Transverse colon (tissue), 4 donors: ENCODE results near the gene CYB5D1. TPM values are rescaled to one million over a fixed set of nuclear protein-coding genes. Genes with fewer than 3 reads are reported as not detected.

ENCODE experiments used
- DNase-seq: peaks from one replicate; pipeline ENCODE4 v3.0.0-alpha.2; 2019
- H3K27ac ChIP-seq, 4 donors: fragments of 200-600 bp; sonication (generic); 2 replicates each; pipeline ENCODE4 v1.5.1; 2016 to 2018; ENCODE audit warnings: inconsistent platforms in 4 of 4
- H3K27me3 ChIP-seq: fragments of 200-600 bp; sonication (generic); 2 replicates; pipeline ENCODE4 v1.5.1; 2017; ENCODE audit warnings: inconsistent platforms
- H3K36me3 ChIP-seq, 4 donors: fragments of 200-600 bp; sonication (generic); 2 replicates each; pipeline ENCODE4 v1.5.1; 2017 to 2019; ENCODE audit warnings: inconsistent platforms in 4 of 4
- H3K4me1 ChIP-seq, 4 donors: fragments of 200-600 bp; sonication (generic); 2 replicates each; pipeline ENCODE4 v1.5.1; 2017 to 2020; ENCODE audit warnings: inconsistent platforms in 4 of 4
- H3K4me3 ChIP-seq, 4 donors: fragments of 200-600 bp; sonication (generic); 1 replicate in 1 of 4; 2 replicates in 3 of 4; pipeline versions ENCODE4 v1.5.1 to v1.6.1; 2017 to 2019; ENCODE audit warnings: inconsistent platforms in 4 of 4
- H3K9me3 ChIP-seq, 2 donors: fragments of 200-600 bp; sonication (generic); 2 replicates each; pipeline ENCODE4 v1.5.1; 2017 to 2019; ENCODE audit warnings: inconsistent platforms in 2 of 2
- CTCF ChIP-seq, 5 experiments: fragments of 200-600 bp in 3 of 5; fragments of 450-650 bp in 2 of 5; sonication (generic) in 3 of 5; IDR thresholded peaks; 1 replicate in 2 of 5; 2 replicates in 3 of 5; pipeline ENCODE4 v1.5.1; 2016 to 2017; ENCODE audit warnings: antibody characterized with exemption in 5 of 5, inconsistent platforms in 3 of 5, mild to moderate bottlenecking in 2 of 5, moderate library complexity in 1 of 5
- EP300 ChIP-seq: sonication (generic); formaldehyde crosslinking; IDR thresholded peaks from one replicate; pipeline ENCODE4 v1.6.1; 2017; ENCODE audit warnings: antibody characterized with exemption, low read depth
- POLR2A ChIP-seq: fragments of 450-650 bp; IDR thresholded peaks from one replicate; pipeline ENCODE4 v1.6.1; 2016; ENCODE audit warnings: antibody characterized with exemption, mild to moderate bottlenecking, moderate library complexity
- POLR2AphosphoS5 ChIP-seq, 3 donors: sonication (generic); formaldehyde crosslinking; IDR thresholded peaks; one replicate each; pipeline ENCODE4 v1.6.1; 2016; ENCODE audit warnings: antibody characterized with exemption in 3 of 3
- WGBS, 2 donors: methylation state at CpG; one replicate each; pipeline ENCODE4 v1.1.5; 2018; ENCODE audit warnings: low coverage in 1 of 2; 5-methylcytosine and 5-hydroxymethylcytosine counted together
- in situ Hi-C, 4 donors: fragments of 200-750 bp; cut with MboI; loops; one replicate each; pipeline versions ENCODE4 v1.15.0 to v1.15.1; 2017; ENCODE audit warnings: low sequenced_read_pairs in 3 of 4, low pct_ligation_motif_present in 1 of 4, low pct_unique_long_range_greater_than_20kb in 1 of 4
- intact Hi-C: fragments of 100-400 bp; cut with DNase I; formaldehyde crosslinking; loops from one replicate; pipeline ENCODE4 v1.15.1; 2023; ENCODE audit warnings: low total_unique reads
- total RNA-seq, 4 donors: library from RNA; depleted of rRNA; stranded (reverse); fragments of >200 nt; gene quantifications; one replicate each; pipeline ENCODE4 v1.1.0, GENCODE V29; 2016

CYB5D1 gene
- total RNA-seq, 4 donors from 2014 or later = 4.9 to 50.4 (median 9.6) TPM; not detected in 1

- H3K4me1 ChIP-seq = peaks cover 37 to 82% (median 49%) of the 10 kb centered on the region in 4 donors
- no peak for DNase-seq
- peak overlapping the region; percentile 97 to 99 (median 99) for H3K27ac ChIP-seq
- H3K4me3 ChIP-seq = no peak overlapping the region
- no peak for TF ChIP-seq POLR2A
- no peak for TF ChIP-seq CTCF (IDR thresholded peaks at IDR 0.05)
- TF ChIP-seq POLR2AphosphoS5 (IDR thresholded peaks at IDR 0.05) = no peak
- no peak for TF ChIP-seq EP300
- no peaks in the 10 kb centered on the region for H3K9me3 ChIP-seq
- in situ Hi-C loops = no loop called here
- H3K36me3 ChIP-seq = no peaks in the 10 kb centered on the region
- WGBS, 2 donors = 42% methylated on average over 2 of the region's 2 CpGs; no CpG with 5 or more reads in 1 of the 2 donors
- intact Hi-C loops = loop anchor here (5.0 kb wide), 1 partner anchor 598 kb away; the partner anchor contains the start of gene GABARAP
- H3K27me3 ChIP-seq = no peaks in the 10 kb centered on the region
These were observed 17.9 kb upstream of the CYB5D1 start for GRCh38 chr17:7839876-7840261.

DNA sequence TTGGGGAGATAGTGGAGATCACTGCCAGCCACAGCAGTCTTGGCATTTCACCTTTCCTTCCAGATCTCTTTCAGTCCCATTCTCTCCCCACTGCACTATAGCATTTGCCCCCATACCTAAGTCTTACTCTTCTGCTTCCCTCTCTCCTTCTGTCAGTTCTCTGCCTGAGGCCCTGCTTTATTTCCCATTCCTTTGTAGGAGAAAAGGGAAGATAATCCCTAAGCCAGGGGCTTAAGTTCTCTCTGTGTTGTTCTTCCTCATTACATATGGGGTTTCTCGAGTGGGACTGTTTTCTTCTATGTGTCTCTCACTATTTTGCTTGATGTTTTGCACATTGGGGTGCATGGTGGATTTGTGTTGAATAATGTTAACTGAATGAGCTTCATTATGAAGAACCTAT, 17.4 kb upstream of the CYB5D1 start:
- Histone ChIP-seq H3K27me3 (no peaks in the 10 kb centered on the region), H3K4me3 (no peak overlapping the region), H3K9me3 (no peaks in the 10 kb centered on the region), H3K27ac (peak overlapping the region; percentile 97 to 99 (median 99)), H3K36me3 (no peaks in the 10 kb centered on the region), H3K4me1 (peaks cover 41 to 85% (median 55%) of the 10 kb centered on the region in 4 donors)
- in situ Hi-C loops (no loop called here), intact Hi-C loops (loop anchor here (5.0 kb wide), 1 partner anchor 598 kb away; the partner anchor contains the start of gene GABARAP)
- 20 to 43% methylated on average over 1 of the region's 1 CpG for WGBS, 2 donors
- no peak for DNase-seq
- TF ChIP-seq CTCF (IDR thresholded peaks at IDR 0.05) (no peak), POLR2A (no peak), POLR2AphosphoS5 (IDR thresholded peaks at IDR 0.05) (no peak), EP300 (no peak)

DNA sequence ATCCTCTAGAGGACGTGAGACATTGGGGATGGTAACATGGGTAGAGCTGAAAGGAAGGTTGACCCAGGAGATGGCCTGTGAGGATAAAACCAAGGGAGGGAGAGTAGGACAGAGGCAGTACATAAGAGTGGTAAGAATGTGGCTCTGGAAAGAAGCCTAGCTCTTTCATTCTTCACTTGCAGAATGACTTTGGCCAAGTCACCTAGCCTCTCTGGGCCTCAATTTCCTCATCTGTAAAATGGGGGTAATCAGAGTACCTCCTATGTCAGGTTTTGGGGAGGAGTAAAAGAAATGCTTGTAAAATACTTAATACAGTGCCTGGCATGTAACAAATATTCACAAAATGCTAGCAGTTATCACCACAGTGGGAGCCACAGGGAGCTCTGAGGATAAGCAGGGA, 16.9 kb upstream of the CYB5D1 start:
- H3K27ac ChIP-seq = peak overlapping the region; percentile 97 to 99 (median 99)
- in situ Hi-C loops = no loop called here
- DNase-seq = no peak
- intact Hi-C loops = loop anchor here (5.0 kb wide), 1 partner anchor 599 kb away; the partner anchor contains the start of gene GABARAP
- peaks cover 0 to 4% (median 1%) of the 10 kb centered on the region in 4 donors for H3K36me3 ChIP-seq
- H3K27me3 ChIP-seq = no peaks in the 10 kb centered on the region
- peaks cover 44 to 87% (median 58%) of the 10 kb centered on the region in 4 donors for H3K4me1 ChIP-seq
- no peaks in the 10 kb centered on the region for H3K9me3 ChIP-seq
- no peak for TF ChIP-seq CTCF (IDR thresholded peaks at IDR 0.05)
- no peak for TF ChIP-seq POLR2A
- no peak for TF ChIP-seq EP300
- TF ChIP-seq POLR2AphosphoS5 (IDR thresholded peaks at IDR 0.05) = no peak
- peak overlapping the region in 2 of 4 donors; percentile 54 to 78 for H3K4me3 ChIP-seq
- 43 to 50% methylated on average over 1 of the region's 1 CpG for WGBS, 2 donors

DNA sequence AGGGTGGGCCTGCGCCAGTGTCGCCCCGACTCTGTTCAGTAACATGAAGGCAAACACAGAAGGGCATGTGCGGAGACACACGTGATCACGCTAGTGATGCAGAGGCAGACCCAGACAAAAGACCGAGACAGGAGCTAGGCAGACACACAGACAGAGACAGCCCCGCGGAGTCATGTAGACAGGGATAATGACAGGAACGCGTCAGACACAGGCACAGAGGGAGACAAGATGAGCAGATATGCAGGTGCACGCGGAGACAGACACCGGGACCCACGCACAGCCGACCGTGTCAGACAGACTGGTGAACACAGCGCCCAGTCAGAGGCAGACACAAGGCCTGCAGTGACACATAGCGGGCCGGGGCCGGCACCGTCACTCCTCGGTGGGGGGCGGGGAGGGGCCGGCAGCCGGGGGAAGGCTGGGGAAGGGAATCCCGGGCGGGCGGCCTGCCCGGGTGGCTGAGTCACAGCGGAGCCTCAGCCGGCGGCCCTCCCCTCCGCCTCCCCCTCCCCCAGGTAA, 16.3 kb upstream of the CYB5D1 start:
- in situ Hi-C loops = no loop called here
- Histone ChIP-seq H3K36me3 (peaks cover 0 to 10% (median 5%) of the 10 kb centered on the region in 4 donors), H3K4me1 (peaks cover 44 to 81% (median 56%) of the 10 kb centered on the region in 4 donors), H3K27me3 (no peaks in the 10 kb centered on the region), H3K27ac (peak overlapping the region; percentile 97 to 99 (median 99)), H3K9me3 (no peaks in the 10 kb centered on the region), H3K4me3 (peak overlapping the region; percentile 45 to 78 (median 59))
- intact Hi-C loops = loop anchor here (5.0 kb wide), 1 partner anchor 599 kb away; the partner anchor contains the start of gene GABARAP
- WGBS, 2 donors = 0 to 10% methylated on average over 3 to 20 of the region's 34 CpGs
- DNase-seq = peak; percentile 87
- peak; percentile 46 for TF ChIP-seq POLR2A
- TF ChIP-seq POLR2AphosphoS5 (IDR thresholded peaks at IDR 0.05) = peak; percentile 47 to 62 (median 49)
- peak in 1 of 5 experiments; percentile 2 for TF ChIP-seq CTCF (IDR thresholded peaks at IDR 0.05)
- no peak for TF ChIP-seq EP300
